ENCODE data around the gene NGB.

Gene NGB

DNA sequence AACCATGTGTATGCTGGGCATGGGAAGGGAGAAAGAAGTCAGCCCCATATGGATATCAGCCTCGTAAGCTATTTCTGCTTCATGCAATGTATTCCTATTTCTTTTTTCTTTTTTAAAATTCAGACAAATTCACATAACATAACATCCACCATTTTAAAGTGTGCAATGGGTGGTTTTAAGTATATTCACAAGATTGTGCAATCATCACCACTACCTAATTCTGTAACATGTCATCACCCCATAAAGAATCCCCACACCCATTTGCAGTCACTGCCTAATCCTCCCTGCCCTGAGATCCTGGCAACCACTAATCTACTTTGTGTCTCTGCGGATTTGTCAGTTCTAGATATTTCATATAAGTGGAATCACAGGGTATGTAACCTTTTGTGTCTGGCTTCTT is 40.2 kb upstream of the NGB start:
- Histone ChIP-seq H4K20me1 (ENCODE audit: control insufficient read depth, insufficient read depth, low read depth, low read length) (no peaks in the 10 kb centered on the region), H3K4me3 (ENCODE audit: low read length) (no peak overlapping the region), H3K9me3 (ENCODE audit: control insufficient read depth, insufficient read depth, low read length) (no peaks in the 10 kb centered on the region), H3K79me2 (ENCODE audit: control insufficient read depth, low read length) (no peaks in the 10 kb centered on the region; the same call in 1 of the 2 replicates), H3F3A (ENCODE audit: control insufficient read depth, insufficient read depth) (no peaks in the 10 kb centered on the region), H3K4me1 (ENCODE audit: control insufficient read depth, low read length) (peaks cover 3% of the 10 kb centered on the region; the same call in 1 of the 2 replicates), H3K36me3 (ENCODE audit: control insufficient read depth, low read length) (no peaks in the 10 kb centered on the region), H3K9me2 (replicated peaks; ENCODE audit: control insufficient read depth, low read length) (no peaks in the 10 kb centered on the region), H3K4me2 (ENCODE audit: low read length) (no peak overlapping the region), H3K27me3 (ENCODE audit: control insufficient read depth, low read length) (no peaks in the 10 kb centered on the region), H3K27ac (ENCODE audit: low read depth, low read length) (no peak overlapping the region)
- no peak for TF ChIP-seq EZH2phosphoT487 (IDR thresholded peaks at IDR 0.05; ENCODE audit: borderline replicate concordance, low read length)
- no peak for TF ChIP-seq CTCF (IDR thresholded peaks at IDR 0.05; ENCODE audit: low read depth, low read length, poor library complexity, severe bottlenecking)

DNA sequence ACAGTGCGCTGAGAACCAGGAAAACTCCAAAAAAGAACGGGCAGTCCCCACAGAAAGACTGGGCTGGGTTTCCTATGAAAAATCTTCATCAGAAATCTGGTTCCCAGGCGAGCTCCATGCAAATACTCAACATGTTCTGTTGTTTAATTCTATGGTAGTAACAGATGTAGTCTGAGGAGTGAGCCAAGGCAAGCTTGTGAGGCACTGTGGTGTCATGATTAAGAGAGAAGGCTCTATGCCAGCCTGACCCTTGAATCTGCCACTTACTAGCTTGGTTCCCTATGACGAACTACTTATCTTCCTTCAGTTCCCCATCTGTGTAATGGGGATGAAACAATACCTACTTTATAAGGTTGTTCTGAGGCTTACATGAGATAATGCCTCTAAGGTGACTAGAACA is 39.0 kb upstream of the NGB start:
- Histone ChIP-seq H3K79me2 (ENCODE audit: control insufficient read depth, low read length) (no peaks in the 10 kb centered on the region; the same call in 1 of the 2 replicates), H3K4me2 (ENCODE audit: low read length) (no peak overlapping the region), H3K9me2 (replicated peaks; ENCODE audit: control insufficient read depth, low read length) (no peaks in the 10 kb centered on the region), H4K20me1 (ENCODE audit: control insufficient read depth, insufficient read depth, low read depth, low read length) (no peaks in the 10 kb centered on the region), H3K9me3 (ENCODE audit: control insufficient read depth, insufficient read depth, low read length) (no peaks in the 10 kb centered on the region), H3K4me1 (ENCODE audit: control insufficient read depth, low read length) (peaks cover 3% of the 10 kb centered on the region; the same call in 1 of the 2 replicates), H3K27me3 (ENCODE audit: control insufficient read depth, low read length) (no peaks in the 10 kb centered on the region), H3K36me3 (ENCODE audit: control insufficient read depth, low read length) (no peaks in the 10 kb centered on the region), H3K27ac (ENCODE audit: low read depth, low read length) (no peak overlapping the region), H3K4me3 (ENCODE audit: low read length) (no peak overlapping the region), H3F3A (ENCODE audit: control insufficient read depth, insufficient read depth) (no peaks in the 10 kb centered on the region)
- TF ChIP-seq EZH2phosphoT487 (IDR thresholded peaks at IDR 0.05; ENCODE audit: borderline replicate concordance, low read length) = no peak
- TF ChIP-seq CTCF (IDR thresholded peaks at IDR 0.05; ENCODE audit: low read depth, low read length, poor library complexity, severe bottlenecking) = no peak

DNA sequence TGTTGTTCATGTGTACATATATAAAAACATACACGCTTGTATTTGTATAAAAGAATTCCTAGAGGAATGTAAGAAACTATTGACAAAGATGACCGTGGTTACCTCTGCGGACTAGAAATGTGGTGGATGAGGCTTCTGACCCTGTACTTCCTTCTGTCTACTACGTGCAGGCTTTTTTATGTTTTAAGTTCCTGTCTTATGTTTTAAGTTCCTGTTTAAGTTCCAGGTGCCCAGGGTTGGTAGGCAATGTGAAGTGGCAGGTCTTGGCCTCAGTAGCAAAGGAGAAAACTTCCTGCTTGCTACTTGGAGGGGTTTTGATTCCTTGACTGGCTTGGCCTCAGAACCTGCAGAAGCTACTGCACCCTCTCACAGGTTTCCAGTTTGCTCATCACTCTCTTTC is 38.1 kb upstream of the NGB start:
- Histone ChIP-seq H4K20me1 (ENCODE audit: control insufficient read depth, insufficient read depth, low read depth, low read length) (no peaks in the 10 kb centered on the region), H3K4me3 (ENCODE audit: low read length) (no peak overlapping the region), H3F3A (ENCODE audit: control insufficient read depth, insufficient read depth) (no peaks in the 10 kb centered on the region), H3K4me1 (ENCODE audit: control insufficient read depth, low read length) (peaks cover 3% of the 10 kb centered on the region; the same call in 1 of the 2 replicates), H3K9me2 (replicated peaks; ENCODE audit: control insufficient read depth, low read length) (no peaks in the 10 kb centered on the region), H3K9me3 (ENCODE audit: control insufficient read depth, insufficient read depth, low read length) (no peaks in the 10 kb centered on the region), H3K27ac (ENCODE audit: low read depth, low read length) (no peak overlapping the region), H3K27me3 (ENCODE audit: control insufficient read depth, low read length) (no peaks in the 10 kb centered on the region), H3K4me2 (ENCODE audit: low read length) (no peak overlapping the region), H3K79me2 (ENCODE audit: control insufficient read depth, low read length) (no peaks in the 10 kb centered on the region; the same call in 1 of the 2 replicates), H3K36me3 (ENCODE audit: control insufficient read depth, low read length) (no peaks in the 10 kb centered on the region)
- no peak for TF ChIP-seq EZH2phosphoT487 (IDR thresholded peaks at IDR 0.05; ENCODE audit: borderline replicate concordance, low read length)
- TF ChIP-seq CTCF (IDR thresholded peaks at IDR 0.05; ENCODE audit: low read depth, low read length, poor library complexity, severe bottlenecking) = no peak
